ENCODE measurements around the gene CDC42BPA.

CDC42BPA gene

DNA sequence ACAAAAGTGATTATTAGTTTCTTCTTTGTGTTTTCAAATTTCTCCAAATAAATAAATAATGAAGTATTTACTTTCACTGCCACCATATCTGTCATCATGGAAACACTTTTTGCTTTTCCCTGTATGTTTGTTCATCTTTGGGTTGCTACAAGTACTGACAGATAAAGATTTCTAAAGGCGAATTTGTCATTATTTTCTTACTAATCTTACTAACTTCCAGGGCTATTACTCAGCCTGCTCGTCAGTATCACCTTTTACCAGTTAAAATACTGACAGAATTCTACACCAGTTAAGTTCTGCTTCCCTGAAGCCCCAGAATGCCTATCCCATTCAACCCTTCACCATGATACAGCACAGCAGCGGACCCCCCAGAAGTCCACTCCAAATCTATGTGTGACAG, 106.1 kb downstream of the CDC42BPA start:
- no peak for TF ChIP-seq ZNF565 (CRISPR knock-in tag; conservative IDR thresholded peaks at IDR 0.05; ENCODE audit: low read depth)
- TF ChIP-seq TCF4 (CRISPR knock-in tag; IDR thresholded peaks at IDR 0.05; ENCODE audit: borderline replicate concordance) = no peak
- TF ChIP-seq, protein P1, sequence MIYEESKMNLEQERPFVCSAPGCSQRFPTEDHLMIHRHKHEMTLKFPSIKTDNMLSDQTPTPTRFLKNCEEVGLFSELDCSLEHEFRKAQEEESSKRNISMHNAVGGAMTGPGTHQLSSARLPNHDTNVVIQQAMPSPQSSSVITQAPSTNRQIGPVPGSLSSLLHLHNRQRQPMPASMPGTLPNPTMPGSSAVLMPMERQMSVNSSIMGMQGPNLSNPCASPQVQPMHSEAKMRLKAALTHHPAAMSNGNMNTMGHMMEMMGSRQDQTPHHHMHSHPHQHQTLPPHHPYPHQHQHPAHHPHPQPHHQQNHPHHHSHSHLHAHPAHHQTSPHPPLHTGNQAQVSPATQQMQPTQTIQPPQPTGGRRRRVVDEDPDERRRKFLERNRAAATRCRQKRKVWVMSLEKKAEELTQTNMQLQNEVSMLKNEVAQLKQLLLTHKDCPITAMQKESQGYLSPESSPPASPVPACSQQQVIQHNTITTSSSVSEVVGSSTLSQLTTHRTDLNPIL (CRISPR knock-in tag; IDR thresholded peaks at IDR 0.05; ENCODE audit: low read depth) = no peak
- no peak for TF ChIP-seq OSR1 (CRISPR knock-in tag; IDR thresholded peaks at IDR 0.05)
- no peak for TF ChIP-seq PPARA (CRISPR knock-in tag; IDR thresholded peaks at IDR 0.05; ENCODE audit: borderline replicate concordance)
- TF ChIP-seq ZNF70 (CRISPR knock-in tag; IDR thresholded peaks at IDR 0.05) = no peak
- TF ChIP-seq GLIS3 (CRISPR knock-in tag; IDR thresholded peaks at IDR 0.05) = no peak
- TF ChIP-seq, protein P2, sequence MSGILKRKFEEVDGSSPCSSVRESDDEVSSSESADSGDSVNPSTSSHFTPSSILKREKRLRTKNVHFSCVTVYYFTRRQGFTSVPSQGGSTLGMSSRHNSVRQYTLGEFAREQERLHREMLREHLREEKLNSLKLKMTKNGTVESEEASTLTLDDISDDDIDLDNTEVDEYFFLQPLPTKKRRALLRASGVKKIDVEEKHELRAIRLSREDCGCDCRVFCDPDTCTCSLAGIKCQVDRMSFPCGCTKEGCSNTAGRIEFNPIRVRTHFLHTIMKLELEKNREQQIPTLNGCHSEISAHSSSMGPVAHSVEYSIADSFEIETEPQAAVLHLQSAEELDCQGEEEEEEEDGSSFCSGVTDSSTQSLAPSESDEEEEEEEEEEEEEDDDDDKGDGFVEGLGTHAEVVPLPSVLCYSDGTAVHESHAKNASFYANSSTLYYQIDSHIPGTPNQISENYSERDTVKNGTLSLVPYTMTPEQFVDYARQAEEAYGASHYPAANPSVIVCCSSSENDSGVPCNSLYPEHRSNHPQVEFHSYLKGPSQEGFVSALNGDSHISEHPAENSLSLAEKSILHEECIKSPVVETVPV (CRISPR knock-in tag; IDR thresholded peaks at IDR 0.05) = no peak
- TF ChIP-seq ARNTL (CRISPR knock-in tag; IDR thresholded peaks at IDR 0.05; ENCODE audit: borderline replicate concordance, low read depth) = no peak
- no peak for TF ChIP-seq SNAI2 (CRISPR knock-in tag; IDR thresholded peaks at IDR 0.05)
- TF ChIP-seq ESRRG (CRISPR knock-in tag; IDR thresholded peaks at IDR 0.05) = no peak
- TF ChIP-seq ZC3H10 (CRISPR knock-in tag; IDR thresholded peaks at IDR 0.05) = no peak
- TF ChIP-seq, protein P3, sequence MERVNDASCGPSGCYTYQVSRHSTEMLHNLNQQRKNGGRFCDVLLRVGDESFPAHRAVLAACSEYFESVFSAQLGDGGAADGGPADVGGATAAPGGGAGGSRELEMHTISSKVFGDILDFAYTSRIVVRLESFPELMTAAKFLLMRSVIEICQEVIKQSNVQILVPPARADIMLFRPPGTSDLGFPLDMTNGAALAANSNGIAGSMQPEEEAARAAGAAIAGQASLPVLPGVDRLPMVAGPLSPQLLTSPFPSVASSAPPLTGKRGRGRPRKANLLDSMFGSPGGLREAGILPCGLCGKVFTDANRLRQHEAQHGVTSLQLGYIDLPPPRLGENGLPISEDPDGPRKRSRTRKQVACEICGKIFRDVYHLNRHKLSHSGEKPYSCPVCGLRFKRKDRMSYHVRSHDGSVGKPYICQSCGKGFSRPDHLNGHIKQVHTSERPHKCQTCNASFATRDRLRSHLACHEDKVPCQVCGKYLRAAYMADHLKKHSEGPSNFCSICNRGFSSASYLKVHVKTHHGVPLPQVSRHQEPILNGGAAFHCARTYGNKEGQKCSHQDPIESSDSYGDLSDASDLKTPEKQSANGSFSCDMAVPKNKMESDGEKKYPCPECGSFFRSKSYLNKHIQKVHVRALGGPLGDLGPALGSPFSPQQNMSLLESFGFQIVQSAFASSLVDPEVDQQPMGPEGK (CRISPR knock-in tag; IDR thresholded peaks at IDR 0.05; ENCODE audit: borderline replicate concordance) = no peak
- TF ChIP-seq BACH2 (CRISPR knock-in tag; IDR thresholded peaks at IDR 0.05; ENCODE audit: borderline replicate concordance) = no peak
- TF ChIP-seq ZFP30 (CRISPR knock-in tag; IDR thresholded peaks at IDR 0.05) = no peak
- no peak for ATAC-seq

DNA sequence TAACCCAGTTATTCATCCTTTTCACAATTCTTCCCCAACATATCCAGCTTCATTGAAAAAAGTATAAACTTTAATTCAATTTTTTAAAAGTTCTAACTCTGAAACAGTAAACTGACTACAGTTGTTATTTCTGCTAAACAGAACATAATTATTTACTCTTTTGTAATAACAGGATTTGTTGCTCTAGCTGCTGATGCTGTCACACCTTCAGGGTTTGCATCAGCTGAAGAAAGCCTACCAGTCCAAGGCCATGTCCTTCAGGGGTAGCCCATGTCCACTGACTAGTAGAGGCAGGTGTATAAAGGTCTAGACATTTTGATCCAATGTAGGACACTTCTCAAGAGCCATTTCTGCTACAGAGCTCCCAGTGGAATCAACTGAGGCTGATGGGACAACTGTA, 107.7 kb downstream of the CDC42BPA start:
- no peak for ATAC-seq

DNA sequence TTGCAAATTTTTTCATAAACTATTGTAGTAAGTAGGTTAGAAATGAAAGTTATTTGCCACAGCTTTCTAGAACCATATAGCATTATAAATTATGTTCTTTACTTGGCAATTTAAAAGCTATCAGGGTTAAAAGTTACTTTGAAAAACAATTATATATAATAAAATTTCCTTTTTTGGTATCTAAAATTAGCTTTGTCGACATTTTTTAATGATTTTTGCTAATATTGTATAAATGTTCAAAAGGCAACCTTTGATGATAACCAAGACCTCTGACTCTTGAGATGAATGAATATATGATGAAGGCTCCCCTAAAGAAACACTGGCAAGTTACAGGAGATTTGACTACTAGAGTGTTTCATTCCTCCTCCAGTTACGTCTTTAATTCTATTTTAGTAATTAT, 121.2 kb downstream of the CDC42BPA start:
- no peak for ATAC-seq
- TF ChIP-seq BACH2 (CRISPR knock-in tag; IDR thresholded peaks at IDR 0.05; ENCODE audit: borderline replicate concordance) (no peak), ZFP30 (CRISPR knock-in tag; IDR thresholded peaks at IDR 0.05) (no peak), CSDC2 (CRISPR knock-in tag; IDR thresholded peaks at IDR 0.05) (no peak), ZNF565 (CRISPR knock-in tag; conservative IDR thresholded peaks at IDR 0.05; ENCODE audit: low read depth) (no peak), ZFP3 (CRISPR knock-in tag; IDR thresholded peaks at IDR 0.05) (no peak), ARNTL (CRISPR knock-in tag; IDR thresholded peaks at IDR 0.05; ENCODE audit: borderline replicate concordance, low read depth) (no peak), ZC3H10 (CRISPR knock-in tag; IDR thresholded peaks at IDR 0.05) (no peak), TCF4 (CRISPR knock-in tag; IDR thresholded peaks at IDR 0.05; ENCODE audit: borderline replicate concordance) (no peak), ZNF8 (CRISPR knock-in tag; IDR thresholded peaks at IDR 0.05) (no peak), TOX (CRISPR knock-in tag; IDR thresholded peaks at IDR 0.05; ENCODE audit: borderline replicate concordance) (no peak), GLIS3 (CRISPR knock-in tag; IDR thresholded peaks at IDR 0.05) (no peak), ISL1 (CRISPR knock-in tag; IDR thresholded peaks at IDR 0.05) (no peak), ZNF70 (CRISPR knock-in tag; IDR thresholded peaks at IDR 0.05) (no peak), ESRRG (CRISPR knock-in tag; IDR thresholded peaks at IDR 0.05) (no peak), OSR1 (CRISPR knock-in tag; IDR thresholded peaks at IDR 0.05) (no peak)
- TF ChIP-seq, protein P2 (CRISPR knock-in tag; IDR thresholded peaks at IDR 0.05) = no peak
- TF ChIP-seq, protein P4, sequence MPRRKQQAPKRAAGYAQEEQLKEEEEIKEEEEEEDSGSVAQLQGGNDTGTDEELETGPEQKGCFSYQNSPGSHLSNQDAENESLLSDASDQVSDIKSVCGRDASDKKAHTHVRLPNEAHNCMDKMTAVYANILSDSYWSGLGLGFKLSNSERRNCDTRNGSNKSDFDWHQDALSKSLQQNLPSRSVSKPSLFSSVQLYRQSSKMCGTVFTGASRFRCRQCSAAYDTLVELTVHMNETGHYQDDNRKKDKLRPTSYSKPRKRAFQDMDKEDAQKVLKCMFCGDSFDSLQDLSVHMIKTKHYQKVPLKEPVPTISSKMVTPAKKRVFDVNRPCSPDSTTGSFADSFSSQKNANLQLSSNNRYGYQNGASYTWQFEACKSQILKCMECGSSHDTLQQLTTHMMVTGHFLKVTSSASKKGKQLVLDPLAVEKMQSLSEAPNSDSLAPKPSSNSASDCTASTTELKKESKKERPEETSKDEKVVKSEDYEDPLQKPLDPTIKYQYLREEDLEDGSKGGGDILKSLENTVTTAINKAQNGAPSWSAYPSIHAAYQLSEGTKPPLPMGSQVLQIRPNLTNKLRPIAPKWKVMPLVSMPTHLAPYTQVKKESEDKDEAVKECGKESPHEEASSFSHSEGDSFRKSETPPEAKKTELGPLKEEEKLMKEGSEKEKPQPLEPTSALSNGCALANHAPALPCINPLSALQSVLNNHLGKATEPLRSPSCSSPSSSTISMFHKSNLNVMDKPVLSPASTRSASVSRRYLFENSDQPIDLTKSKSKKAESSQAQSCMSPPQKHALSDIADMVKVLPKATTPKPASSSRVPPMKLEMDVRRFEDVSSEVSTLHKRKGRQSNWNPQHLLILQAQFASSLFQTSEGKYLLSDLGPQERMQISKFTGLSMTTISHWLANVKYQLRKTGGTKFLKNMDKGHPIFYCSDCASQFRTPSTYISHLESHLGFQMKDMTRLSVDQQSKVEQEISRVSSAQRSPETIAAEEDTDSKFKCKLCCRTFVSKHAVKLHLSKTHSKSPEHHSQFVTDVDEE (CRISPR knock-in tag; IDR thresholded peaks at IDR 0.05) = no peak
- TF ChIP-seq, protein P5, sequence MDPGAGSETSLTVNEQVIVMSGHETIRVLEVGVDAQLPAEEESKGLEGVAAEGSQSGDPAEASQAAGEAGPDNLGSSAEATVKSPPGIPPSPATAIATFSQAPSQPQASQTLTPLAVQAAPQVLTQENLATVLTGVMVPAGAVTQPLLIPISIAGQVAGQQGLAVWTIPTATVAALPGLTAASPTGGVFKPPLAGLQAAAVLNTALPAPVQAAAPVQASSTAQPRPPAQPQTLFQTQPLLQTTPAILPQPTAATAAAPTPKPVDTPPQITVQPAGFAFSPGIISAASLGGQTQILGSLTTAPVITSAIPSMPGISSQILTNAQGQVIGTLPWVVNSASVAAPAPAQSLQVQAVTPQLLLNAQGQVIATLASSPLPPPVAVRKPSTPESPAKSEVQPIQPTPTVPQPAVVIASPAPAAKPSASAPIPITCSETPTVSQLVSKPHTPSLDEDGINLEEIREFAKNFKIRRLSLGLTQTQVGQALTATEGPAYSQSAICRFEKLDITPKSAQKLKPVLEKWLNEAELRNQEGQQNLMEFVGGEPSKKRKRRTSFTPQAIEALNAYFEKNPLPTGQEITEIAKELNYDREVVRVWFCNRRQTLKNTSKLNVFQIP (CRISPR knock-in tag; IDR thresholded peaks at IDR 0.05; ENCODE audit: borderline replicate concordance, low read depth) = no peak
- TF ChIP-seq, protein P1 (CRISPR knock-in tag; IDR thresholded peaks at IDR 0.05; ENCODE audit: low read depth) = no peak

More for the DNA sequence above, 107.7 kb downstream of the CDC42BPA start:
- TF ChIP-seq SNAI2 (CRISPR knock-in tag; IDR thresholded peaks at IDR 0.05) = no peak
